Measurements from ENCODE around the gene KRTCAP2. TPM values are rescaled to one million over a fixed set of nuclear protein-coding genes. Genes with fewer than 3 reads are reported as not detected.

The KRTCAP2 gene
- total and polyA plus RNA-seq, 4 donors: 49.8 to 224 (median 99.8) TPM

- Histone ChIP-seq H3K36me3 (ENCODE audit: control insufficient read depth in 4 of 4, insufficient read depth in 3 of 4, low read depth in 1 of 4, low read length in 3 of 4) (peaks cover 0 to 6% (median under 1%) of the 10 kb centered on the region in 4 donors), H3K4me1 (ENCODE audit: control insufficient read depth in 4 of 4, insufficient read depth in 4 of 4, low read length in 3 of 4) (peaks cover 2 to 28% (median 24%) of the 10 kb centered on the region in 4 donors), H3K4me3 (ENCODE audit: low read depth in 1 of 3, low read length in 3 of 3) (no peak overlapping the region), H3K9ac (ENCODE audit: low read depth in 1 of 2, low read length in 2 of 2) (no peak overlapping the region), H3K27ac (ENCODE audit: low read depth in 1 of 2, low read length in 2 of 2) (peak overlapping the region; percentile 88 to 96), H3K27me3 (ENCODE audit: control insufficient read depth in 4 of 4, insufficient read depth in 4 of 4, low read length in 3 of 4) (no peaks in the 10 kb centered on the region), H3K9me3 (ENCODE audit: control insufficient read depth in 4 of 4, low read length in 3 of 4) (no peaks in the 10 kb centered on the region)
- TF ChIP-seq CTCF (IDR thresholded peaks at IDR 0.05; ENCODE audit: low read depth, low read length, missing input control): peak; percentile 79
- TF ChIP-seq RAD21 (IDR thresholded peaks at IDR 0.05): peak; percentile 78 to 86
- no peak for TF ChIP-seq FOXA2 (IDR thresholded peaks at IDR 0.05)
- no peak for TF ChIP-seq JUND (IDR thresholded peaks at IDR 0.05)
- no peak for TF ChIP-seq MAX (IDR thresholded peaks at IDR 0.05)
- TF ChIP-seq YY1 (IDR thresholded peaks at IDR 0.05): peak; percentile 69
- WGBS: 33% methylated on average over 13 of the region's 13 CpGs
- DNase-seq (ENCODE audit: low spot score): peak; percentile 92
Measured at GRCh38 chr1:155206891-155207805, 34.0 kb upstream of the KRTCAP2 start.

- no peaks in the 10 kb centered on the region for H3K27me3 ChIP-seq (ENCODE audit: control insufficient read depth in 4 of 4, insufficient read depth in 4 of 4, low read length in 3 of 4)
- no peak for DNase-seq (ENCODE audit: low spot score)
- H3K4me1 ChIP-seq (ENCODE audit: control insufficient read depth in 4 of 4, insufficient read depth in 4 of 4, low read length in 3 of 4): peaks cover 2 to 28% (median 24%) of the 10 kb centered on the region in 4 donors
- no peak overlapping the region for H3K9ac ChIP-seq (ENCODE audit: low read depth in 1 of 2, low read length in 2 of 2)
- peaks cover 0 to 2% (median 0%) of the 10 kb centered on the region in 4 donors for H3K36me3 ChIP-seq (ENCODE audit: control insufficient read depth in 4 of 4, insufficient read depth in 3 of 4, low read depth in 1 of 4, low read length in 3 of 4)
- H3K4me3 ChIP-seq (ENCODE audit: low read depth in 1 of 3, low read length in 3 of 3): no peak overlapping the region
- no peak for TF ChIP-seq SP1 (IDR thresholded peaks at IDR 0.05)
- H3K9me3 ChIP-seq (ENCODE audit: control insufficient read depth in 4 of 4, low read length in 3 of 4): no peaks in the 10 kb centered on the region
- no peak overlapping the region for H3K27ac ChIP-seq (ENCODE audit: low read depth in 1 of 2, low read length in 2 of 2)
- 72% methylated on average over 9 of the region's 9 CpGs for WGBS
Measured at GRCh38 chr1:155205969-155206593, 33.0 kb upstream of the KRTCAP2 start.

- Histone ChIP-seq H3K9ac (ENCODE audit: low read depth in 1 of 2, low read length in 2 of 2) (no peak overlapping the region), H3K36me3 (ENCODE audit: control insufficient read depth in 4 of 4, insufficient read depth in 3 of 4, low read depth in 1 of 4, low read length in 3 of 4) (no peaks in the 10 kb centered on the region), H3K27ac (ENCODE audit: low read depth in 1 of 2, low read length in 2 of 2) (no peak overlapping the region), H3K9me3 (ENCODE audit: control insufficient read depth in 4 of 4, low read length in 3 of 4) (no peaks in the 10 kb centered on the region), H3K27me3 (ENCODE audit: control insufficient read depth in 4 of 4, insufficient read depth in 4 of 4, low read length in 3 of 4) (no peaks in the 10 kb centered on the region), H3K4me1 (ENCODE audit: control insufficient read depth in 4 of 4, insufficient read depth in 4 of 4, low read length in 3 of 4) (peaks cover 2 to 25% (median 22%) of the 10 kb centered on the region in 4 donors), H3K4me3 (ENCODE audit: low read depth in 1 of 3, low read length in 3 of 3) (no peak overlapping the region)
- no peak for DNase-seq (ENCODE audit: low spot score)
- WGBS: 84% methylated on average over 14 of the region's 14 CpGs
- no peak for TF ChIP-seq EGR1 (IDR thresholded peaks at IDR 0.05; ENCODE audit: low read depth in 2 of 2)
- no peak for TF ChIP-seq HNF4G (IDR thresholded peaks at IDR 0.05)
- no peak for TF ChIP-seq RXRA (IDR thresholded peaks at IDR 0.05)
- TF ChIP-seq MAX (IDR thresholded peaks at IDR 0.05): no peak
- no peak for TF ChIP-seq HNF4A (conservative IDR thresholded peaks at IDR 0.05)
- TF ChIP-seq NR2F2 (IDR thresholded peaks at IDR 0.05): no peak
- TF ChIP-seq GABPA (IDR thresholded peaks at IDR 0.05 in 1 of 2, conservative IDR thresholded peaks at IDR 0.05 in 1 of 2): no peak
- TF ChIP-seq JUND (IDR thresholded peaks at IDR 0.05): no peak
- no peak for TF ChIP-seq REST (IDR thresholded peaks at IDR 0.05)
- no peak for TF ChIP-seq FOXA1 (IDR thresholded peaks at IDR 0.05)
- no peak for TF ChIP-seq SP1 (IDR thresholded peaks at IDR 0.05)
- TF ChIP-seq FOXA2 (IDR thresholded peaks at IDR 0.05): no peak
- no peak for TF ChIP-seq YY1 (IDR thresholded peaks at IDR 0.05)
- no peak for TF ChIP-seq ZBTB33 (IDR thresholded peaks at IDR 0.05)
- no peak for TF ChIP-seq ATF3 (IDR thresholded peaks at IDR 0.05)
- TF ChIP-seq RAD21 (IDR thresholded peaks at IDR 0.05): no peak
- no peak for TF ChIP-seq TAF1 (conservative IDR thresholded peaks at IDR 0.05)
Measured at GRCh38 chr1:155205035-155205434, 31.9 kb upstream of the KRTCAP2 start.
